ENCODE results near the gene NCAPH2.

Gene NCAPH2

DNA sequence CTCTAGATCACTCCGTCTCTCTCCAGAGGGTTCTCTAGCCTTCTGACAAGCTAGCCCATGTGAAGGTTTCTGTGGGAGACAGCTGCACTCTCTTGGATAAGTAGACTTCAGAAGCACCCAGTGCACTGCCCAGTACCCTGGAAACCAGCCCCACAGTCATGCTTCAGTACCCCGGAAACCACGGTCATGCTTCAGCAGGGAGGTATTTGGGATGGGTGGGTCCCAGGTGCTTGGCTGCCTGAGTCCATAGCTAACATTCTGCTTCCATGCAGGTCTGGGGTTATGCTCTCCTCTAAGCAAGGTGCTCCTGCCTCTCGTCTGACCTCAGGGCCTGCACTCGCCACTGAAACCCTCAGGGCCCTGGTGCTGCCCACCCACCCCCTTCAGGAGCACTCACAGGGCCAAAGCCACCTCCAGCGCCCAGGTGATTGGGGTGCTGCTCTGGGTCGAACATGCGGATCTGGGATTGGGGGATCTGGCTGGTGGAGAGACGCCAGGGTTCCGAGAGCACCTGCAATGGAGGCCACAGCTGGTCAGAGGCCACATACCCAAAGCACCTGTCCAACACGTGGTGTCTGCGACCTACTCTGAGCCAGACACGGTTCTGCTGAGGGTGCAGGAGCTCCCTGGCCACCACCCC, 62.0 kb downstream of the NCAPH2 start:
- in situ Hi-C loops (cut with MboI; ENCODE audit: low sequenced_read_pairs): no loop called here

GRCh38 chr22:50570861-50571260, 62.8 kb downstream of the NCAPH2 start:
- in situ Hi-C loops (cut with MboI; ENCODE audit: low sequenced_read_pairs): no loop called here

DNA sequence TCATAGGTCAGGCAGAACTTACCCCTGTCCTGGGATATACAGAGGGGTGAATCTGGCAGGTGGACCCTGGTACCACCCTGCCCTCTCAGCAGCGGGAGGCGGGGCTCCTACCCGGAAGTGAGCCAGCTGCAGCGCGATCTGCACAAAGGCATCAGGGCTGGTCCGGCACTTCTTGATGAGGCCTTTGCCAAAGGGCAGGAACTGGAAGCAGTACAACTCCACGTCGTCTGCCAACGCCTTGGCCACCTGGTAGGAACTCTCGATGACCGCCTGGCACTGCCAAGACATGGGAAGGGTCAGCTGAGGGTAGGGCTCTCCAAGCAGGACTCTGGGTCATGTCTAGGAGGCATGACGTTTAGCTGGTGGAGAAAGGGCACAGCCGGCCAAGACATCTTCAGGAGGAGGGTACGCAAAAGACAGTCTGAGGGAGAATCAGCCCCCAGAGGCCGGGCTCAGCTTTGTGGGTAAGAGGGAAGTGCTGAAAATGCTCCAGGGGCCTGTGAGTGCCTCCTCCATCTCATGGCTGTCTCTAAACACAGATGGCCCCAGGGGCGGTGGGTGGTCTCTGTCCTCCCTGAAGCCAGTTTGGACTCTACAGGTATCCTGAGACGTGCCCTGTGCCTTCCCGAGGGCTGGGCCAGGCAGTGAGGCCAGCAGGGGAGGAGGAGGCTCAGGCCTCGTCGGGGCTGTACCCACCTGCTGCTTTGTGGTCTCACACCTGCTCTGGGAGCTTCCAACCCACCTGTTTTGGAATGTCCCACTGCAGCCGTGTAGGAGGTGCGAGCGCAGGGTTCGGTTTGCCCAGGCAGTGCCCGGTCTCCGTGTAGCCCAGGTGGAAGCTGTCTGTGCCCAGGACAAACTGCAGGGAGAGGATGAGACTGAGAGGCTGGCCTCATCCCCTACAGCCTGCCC, 63.5 kb downstream of the NCAPH2 start:
- in situ Hi-C loops (cut with MboI; ENCODE audit: low sequenced_read_pairs): no loop called here

DNA sequence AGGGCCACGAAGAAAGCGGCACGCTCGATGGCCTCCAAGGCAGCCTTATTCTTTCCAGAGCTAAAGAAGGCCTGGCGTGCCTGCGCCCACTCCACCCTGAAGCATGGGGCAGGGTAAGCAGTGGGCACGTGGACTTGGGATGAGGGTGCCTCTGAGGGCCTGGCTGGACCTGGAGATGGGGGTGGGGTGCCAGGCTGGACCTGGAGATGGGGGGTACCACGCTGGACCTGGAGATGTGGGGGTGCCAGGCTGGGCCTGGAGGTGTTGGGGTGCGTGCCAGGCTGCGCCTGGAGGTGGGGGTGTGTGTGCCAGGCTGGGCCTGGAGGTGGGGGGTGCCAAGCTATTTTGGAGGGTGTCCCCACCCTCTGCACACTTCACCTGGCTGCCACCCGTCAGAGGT, 64.9 kb downstream of the NCAPH2 start:
- in situ Hi-C loops (cut with MboI; ENCODE audit: low sequenced_read_pairs): no loop called here

DNA sequence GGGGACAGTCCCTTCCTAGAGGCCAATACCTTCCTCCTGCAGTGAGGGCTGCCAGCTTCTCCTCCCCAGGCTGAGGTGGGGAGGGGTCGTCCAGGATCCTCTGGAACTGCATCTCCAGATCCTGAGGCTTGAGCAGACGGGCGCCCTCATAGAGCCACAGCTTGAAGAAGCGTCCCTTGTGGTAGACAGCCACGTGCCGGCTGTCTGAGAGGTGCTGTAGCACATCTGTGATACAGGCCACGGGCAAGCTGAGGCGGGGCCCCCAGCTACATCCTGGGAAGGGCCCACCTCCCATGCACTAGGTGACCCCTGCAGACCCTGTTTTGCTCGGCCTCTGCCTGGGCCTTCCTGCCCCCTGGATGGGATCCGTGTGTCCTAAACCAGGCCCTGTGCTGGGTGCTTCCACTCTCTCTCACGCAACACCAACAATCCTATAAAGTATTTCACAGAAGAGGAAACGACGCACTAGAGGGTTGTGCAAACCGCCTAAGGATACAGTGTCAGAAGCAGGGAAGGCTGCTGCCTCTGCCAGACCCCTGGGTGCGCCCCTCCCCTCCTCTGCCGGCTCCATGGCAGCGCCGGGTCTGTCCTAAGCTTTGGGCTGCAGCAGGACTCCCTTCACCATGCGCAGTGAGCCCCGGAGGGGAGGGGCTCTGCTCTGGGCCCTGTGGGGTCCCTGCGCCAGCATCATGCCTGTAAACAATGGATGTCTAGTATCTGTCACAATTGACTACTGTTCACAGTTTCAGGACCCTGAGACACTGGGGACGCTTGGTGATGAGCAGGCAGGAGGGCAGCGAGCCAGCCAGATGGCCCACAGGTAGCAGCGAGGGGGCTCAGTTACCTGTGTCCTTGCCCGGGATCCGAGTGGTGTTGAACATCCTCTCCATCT, 65.7 kb downstream of the NCAPH2 start:
- in situ Hi-C loops (cut with MboI; ENCODE audit: low sequenced_read_pairs): no loop called here

- in situ Hi-C loops (cut with MboI; ENCODE audit: low sequenced_read_pairs): no loop called here
These were observed 66.3 kb downstream of the NCAPH2 start for GRCh38 chr22:50574383-50574755.
